Left lung (tissue), 10 donors: Measurements from ENCODE around the gene BMP5. TPM values are rescaled to one million over a fixed set of nuclear protein-coding genes. Genes with fewer than 3 reads are reported as not detected.

ENCODE experiments used
- ATAC-seq: fragments of 200-7000 bp; cut with Tn5 transposase; one replicate; pipeline ENCODE4 v1.9.1; 2020; ENCODE audit warnings: moderate library complexity
- DNase-seq, 4 donors: peaks; one replicate each; pipeline ENCODE4 v3.0.0-alpha.2; 2013 to 2020
- H3K27ac ChIP-seq, 2 donors: fragments of 200-600 bp; sonication (generic) in 1 of 2; one replicate each; pipeline versions ENCODE4 v1.5.0 to v1.8.0; 2020 to 2021
- H3K27me3 ChIP-seq, 2 donors: fragments of 200-600 bp; sonication (generic) in 1 of 2; one replicate each; pipeline versions ENCODE4 v1.5.0 to v1.8.0; 2020 to 2021
- H3K36me3 ChIP-seq, 2 donors: fragments of 200-600 bp; sonication (generic) in 1 of 2; one replicate each; pipeline versions ENCODE4 v1.5.0 to v1.8.0; 2020 to 2021
- H3K4me1 ChIP-seq, 2 donors: fragments of 200-600 bp; one replicate each; pipeline ENCODE4 v1.8.0; 2021
- H3K4me3 ChIP-seq, 2 donors: fragments of 200-600 bp; sonication (generic) in 1 of 2; one replicate each; pipeline versions ENCODE4 v1.5.0 to v1.8.0; 2020 to 2021; ENCODE audit warnings: mild to moderate bottlenecking in 1 of 2
- H3K9me3 ChIP-seq, 2 donors: fragments of 200-600 bp; sonication (generic) in 1 of 2; one replicate each; pipeline versions ENCODE4 v1.5.0 to v1.8.0; 2020 to 2021
- CTCF ChIP-seq, 2 donors: fragments of 200-600 bp; sonication (generic) in 1 of 2; IDR thresholded peaks; one replicate each; pipeline versions ENCODE4 v1.5.0 to v1.8.0; 2021; ENCODE audit warnings: antibody characterized with exemption in 2 of 2
- intact Hi-C, 2 donors: fragments of 100-400 bp; cut with DNase I; formaldehyde crosslinking; loops; one replicate each; pipeline versions ENCODE4 v1.11.2 to v1.14.2; 2022
- polyA plus RNA-seq, 6 donors: library from polyadenylated mRNA; unstranded; fragments of 120-200 nt; gene quantifications; one replicate each; pipeline ENCODE4 v1.2.1, GENCODE V29; 2013; ENCODE audit not compliant: insufficient read length in 6 of 6
- total RNA-seq, 2 donors: library from RNA; stranded (reverse); fragmentation: NEBNext Ultra II Directional; extraction: Animal tissue kit (Norgen Biotek cat#: 25700); gene quantifications; one replicate each; pipeline ENCODE4 v1.2.1, GENCODE V29; 2021
- donor health status: DM: no; HTN: yes; CAD: no.
- donor health status: DM: no; HTN: no; CAD: no.

The BMP5 gene
- total and polyA plus RNA-seq, 8 donors = 12.7 to 88.6 (median 74.2) TPM

GRCh38 chr6:55776113-55776512 lies 99.3 kb downstream of the BMP5 start:
- Histone ChIP-seq H3K36me3 (no peaks in the 10 kb centered on the region), H3K4me3 (no peak overlapping the region), H3K27ac (no peak overlapping the region), H3K9me3 (no peaks in the 10 kb centered on the region), H3K4me1 (peaks cover 6 to 8% of the 10 kb centered on the region in 2 donors), H3K27me3 (no peaks in the 10 kb centered on the region)
- intact Hi-C loops = no loop called here
- ATAC-seq = peak; percentile 56
- peak in 1 of 4 donors; percentile 35 for DNase-seq
- TF ChIP-seq CTCF (IDR thresholded peaks at IDR 0.05) = no peak

- TF ChIP-seq CTCF (IDR thresholded peaks at IDR 0.05) = no peak
- intact Hi-C loops = no loop called here
- ATAC-seq (peak; percentile 83), DNase-seq (no peak)
- no peaks in the 10 kb centered on the region for H3K36me3 ChIP-seq
- no peaks in the 10 kb centered on the region for H3K9me3 ChIP-seq
- no peak overlapping the region for H3K4me3 ChIP-seq
- peak overlapping the region in 1 of 2 donors; percentile 45 for H3K27ac ChIP-seq
- peaks cover 6 to 8% of the 10 kb centered on the region in 2 donors for H3K4me1 ChIP-seq
- no peaks in the 10 kb centered on the region for H3K27me3 ChIP-seq
Observed at GRCh38 chr6:55775029-55775318, 100.4 kb downstream of the BMP5 start.

DNA sequence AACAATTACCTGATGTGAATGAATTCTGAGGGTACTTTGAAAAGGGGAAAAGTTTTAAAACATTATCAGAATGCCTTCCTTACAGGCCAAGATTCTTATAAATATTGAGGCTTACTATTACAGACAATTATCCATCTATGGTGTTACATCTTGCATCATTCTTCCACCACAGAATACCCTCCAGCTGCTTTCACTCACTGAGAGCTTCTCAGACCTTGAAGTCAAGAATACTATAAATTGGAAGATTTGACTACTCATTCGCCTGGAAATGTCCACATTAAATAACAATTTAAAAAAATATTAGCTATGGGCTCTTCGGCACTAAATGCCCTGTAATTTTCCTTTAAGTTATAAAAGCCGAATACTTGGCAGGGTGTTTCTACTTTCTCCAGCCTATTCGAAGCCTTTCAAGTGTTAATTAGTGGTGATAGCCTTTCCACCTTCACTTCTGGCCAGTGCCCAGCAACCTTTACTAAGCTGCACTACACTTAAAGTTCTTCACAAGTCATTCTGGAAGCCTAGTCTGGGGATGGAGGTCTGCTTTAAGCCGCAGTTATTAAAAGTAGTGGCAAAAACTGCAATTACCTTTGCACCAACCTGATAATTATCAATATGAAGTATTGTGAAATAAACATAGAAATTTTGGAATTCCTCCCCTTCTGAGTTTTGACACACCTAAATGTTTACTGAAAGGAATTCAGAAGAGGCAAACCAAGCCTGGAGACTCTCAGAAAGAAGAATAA lies 100.9 kb downstream of the BMP5 start:
- DNase-seq = peak in 3 of 4 donors; percentile 41 to 72 (median 59)

DNA sequence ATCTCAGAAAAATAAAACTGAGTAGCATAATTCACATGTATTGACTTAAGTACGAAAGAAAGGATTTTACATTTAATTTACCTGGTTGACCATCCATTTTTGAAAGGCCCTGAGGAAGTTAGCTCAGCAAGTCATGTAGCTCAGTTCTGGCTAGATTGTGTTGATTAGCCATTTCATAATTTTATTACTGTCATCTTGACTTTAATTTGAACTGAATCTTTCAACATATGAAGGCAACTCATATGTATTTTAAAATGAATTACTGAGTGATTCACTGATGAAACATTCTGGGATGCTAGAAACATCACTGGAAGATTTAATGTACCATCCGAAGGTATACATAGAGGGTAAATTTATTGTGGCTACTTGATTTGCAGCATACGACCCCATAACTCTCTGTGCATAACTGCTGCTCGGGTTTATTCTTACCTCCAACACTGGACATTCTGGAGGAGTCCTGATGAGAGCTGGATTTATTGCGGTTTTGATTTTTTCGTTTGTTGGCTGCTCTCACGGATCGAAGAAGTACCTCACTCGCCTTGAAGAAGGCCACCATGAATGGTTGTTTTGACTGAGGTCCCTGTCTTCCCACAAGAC lies 101.7 kb downstream of the BMP5 start:
- Histone ChIP-seq H3K9me3 (no peaks in the 10 kb centered on the region), H3K27me3 (no peaks in the 10 kb centered on the region), H3K36me3 (no peaks in the 10 kb centered on the region), H3K27ac (no peak overlapping the region), H3K4me3 (no peak overlapping the region), H3K4me1 (peaks cover 6 to 8% of the 10 kb centered on the region in 2 donors)
- TF ChIP-seq CTCF (IDR thresholded peaks at IDR 0.05) = no peak
- DNase-seq = no peak
- intact Hi-C loops = no loop called here
- no peak for ATAC-seq

More for the DNA sequence above, 100.9 kb downstream of the BMP5 start:
- Histone ChIP-seq H3K36me3 (no peaks in the 10 kb centered on the region), H3K4me1 (peaks cover 6 to 8% of the 10 kb centered on the region in 2 donors), H3K27me3 (no peaks in the 10 kb centered on the region), H3K27ac (peak overlapping the region in 1 of 2 donors; percentile 45), H3K4me3 (no peak overlapping the region), H3K9me3 (no peaks in the 10 kb centered on the region)
- intact Hi-C loops = no loop called here
- TF ChIP-seq CTCF (IDR thresholded peaks at IDR 0.05) = no peak
- peak; percentile 64 for ATAC-seq

DNA sequence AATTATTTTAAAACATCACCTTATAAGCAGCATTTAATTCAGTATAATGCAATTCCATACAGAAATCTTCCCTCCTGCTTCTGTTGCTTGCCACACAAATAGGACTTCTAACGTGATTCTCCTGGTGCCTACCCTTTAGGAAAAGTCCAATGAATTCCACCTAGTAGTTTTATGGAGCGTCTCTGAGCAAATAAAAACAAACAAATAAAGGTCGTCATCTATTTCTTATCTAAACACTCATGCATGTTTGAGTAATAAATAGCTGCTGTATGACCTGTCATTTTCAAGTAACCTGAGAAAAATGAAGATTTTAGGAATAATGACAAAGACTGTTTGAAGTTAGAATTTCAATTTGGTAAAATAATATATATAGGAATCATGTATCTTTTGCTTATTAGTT lies 102.7 kb downstream of the BMP5 start:
- no peak overlapping the region for H3K4me3 ChIP-seq
- DNase-seq = no peak
- no peaks in the 10 kb centered on the region for H3K36me3 ChIP-seq
- H3K27ac ChIP-seq = no peak overlapping the region
- TF ChIP-seq CTCF (IDR thresholded peaks at IDR 0.05) = no peak
- no peaks in the 10 kb centered on the region for H3K9me3 ChIP-seq
- H3K4me1 ChIP-seq = peaks cover 6 to 8% of the 10 kb centered on the region in 2 donors
- H3K27me3 ChIP-seq = no peaks in the 10 kb centered on the region
- ATAC-seq = no peak
- intact Hi-C loops = no loop called here
